Measurements from ENCODE around the gene KSR2. TPM values are rescaled to one million over a fixed set of nuclear protein-coding genes. Genes with fewer than 3 reads are reported as not detected.
A peak's percentile ranks its signal among the peaks of the same experiment; 100 is the strongest.

The KSR2 gene
- total and polyA plus RNA-seq, 2 of the 13 experiments (the other 11 are each of a cell fraction or from before 2014, with no cell fraction given), result 0.02 TPM; not detected in 1

DNA sequence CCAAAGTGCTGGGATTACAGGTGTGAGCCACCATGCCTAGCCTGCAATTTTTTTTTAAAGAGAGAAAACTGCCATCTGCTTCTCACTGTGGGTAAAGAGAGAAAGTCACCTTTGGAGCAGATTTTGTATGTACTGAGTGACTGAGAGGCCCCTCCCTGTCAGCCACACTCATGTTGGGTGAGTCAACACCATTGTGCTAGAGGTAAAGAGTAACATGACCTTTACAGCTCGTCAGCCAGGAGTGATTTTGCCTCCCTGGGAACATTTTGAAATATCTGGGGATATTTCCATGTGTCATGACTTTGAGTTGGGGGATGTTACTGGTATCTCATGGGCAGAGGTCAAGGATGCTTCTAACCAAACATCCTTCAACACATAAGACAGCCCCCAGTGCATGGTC lies 115.2 kb downstream of the KSR2 start (continued):
- TF ChIP-seq, protein P1, sequence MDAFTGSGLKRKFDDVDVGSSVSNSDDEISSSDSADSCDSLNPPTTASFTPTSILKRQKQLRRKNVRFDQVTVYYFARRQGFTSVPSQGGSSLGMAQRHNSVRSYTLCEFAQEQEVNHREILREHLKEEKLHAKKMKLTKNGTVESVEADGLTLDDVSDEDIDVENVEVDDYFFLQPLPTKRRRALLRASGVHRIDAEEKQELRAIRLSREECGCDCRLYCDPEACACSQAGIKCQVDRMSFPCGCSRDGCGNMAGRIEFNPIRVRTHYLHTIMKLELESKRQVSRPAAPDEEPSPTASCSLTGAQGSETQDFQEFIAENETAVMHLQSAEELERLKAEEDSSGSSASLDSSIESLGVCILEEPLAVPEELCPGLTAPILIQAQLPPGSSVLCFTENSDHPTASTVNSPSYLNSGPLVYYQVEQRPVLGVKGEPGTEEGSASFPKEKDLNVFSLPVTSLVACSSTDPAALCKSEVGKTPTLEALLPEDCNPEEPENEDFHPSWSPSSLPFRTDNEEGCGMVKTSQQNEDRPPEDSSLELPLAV (CRISPR knock-in tag; conservative IDR thresholded peaks at IDR 0.05; ENCODE audit: low read depth), result no peak
- TF ChIP-seq NR3C1 (CRISPR knock-in tag; IDR thresholded peaks at IDR 0.05), result no peak
- TF ChIP-seq NFE2 (CRISPR knock-in tag; IDR thresholded peaks at IDR 0.05), result no peak
- TF ChIP-seq MAFF (IDR thresholded peaks at IDR 0.05; ENCODE audit: low read depth, low read length), result 0 out of 2 replicates have a peak, but pooled peaks have one; percentile 4
- peak; percentile 20; the same call in 1 of the 2 replicates for TF ChIP-seq RXRA (CRISPR knock-in tag; IDR thresholded peaks at IDR 0.05)
- TF ChIP-seq ZNF772 (CRISPR knock-in tag; IDR thresholded peaks at IDR 0.05), result no peak
- TF ChIP-seq, protein P2, sequence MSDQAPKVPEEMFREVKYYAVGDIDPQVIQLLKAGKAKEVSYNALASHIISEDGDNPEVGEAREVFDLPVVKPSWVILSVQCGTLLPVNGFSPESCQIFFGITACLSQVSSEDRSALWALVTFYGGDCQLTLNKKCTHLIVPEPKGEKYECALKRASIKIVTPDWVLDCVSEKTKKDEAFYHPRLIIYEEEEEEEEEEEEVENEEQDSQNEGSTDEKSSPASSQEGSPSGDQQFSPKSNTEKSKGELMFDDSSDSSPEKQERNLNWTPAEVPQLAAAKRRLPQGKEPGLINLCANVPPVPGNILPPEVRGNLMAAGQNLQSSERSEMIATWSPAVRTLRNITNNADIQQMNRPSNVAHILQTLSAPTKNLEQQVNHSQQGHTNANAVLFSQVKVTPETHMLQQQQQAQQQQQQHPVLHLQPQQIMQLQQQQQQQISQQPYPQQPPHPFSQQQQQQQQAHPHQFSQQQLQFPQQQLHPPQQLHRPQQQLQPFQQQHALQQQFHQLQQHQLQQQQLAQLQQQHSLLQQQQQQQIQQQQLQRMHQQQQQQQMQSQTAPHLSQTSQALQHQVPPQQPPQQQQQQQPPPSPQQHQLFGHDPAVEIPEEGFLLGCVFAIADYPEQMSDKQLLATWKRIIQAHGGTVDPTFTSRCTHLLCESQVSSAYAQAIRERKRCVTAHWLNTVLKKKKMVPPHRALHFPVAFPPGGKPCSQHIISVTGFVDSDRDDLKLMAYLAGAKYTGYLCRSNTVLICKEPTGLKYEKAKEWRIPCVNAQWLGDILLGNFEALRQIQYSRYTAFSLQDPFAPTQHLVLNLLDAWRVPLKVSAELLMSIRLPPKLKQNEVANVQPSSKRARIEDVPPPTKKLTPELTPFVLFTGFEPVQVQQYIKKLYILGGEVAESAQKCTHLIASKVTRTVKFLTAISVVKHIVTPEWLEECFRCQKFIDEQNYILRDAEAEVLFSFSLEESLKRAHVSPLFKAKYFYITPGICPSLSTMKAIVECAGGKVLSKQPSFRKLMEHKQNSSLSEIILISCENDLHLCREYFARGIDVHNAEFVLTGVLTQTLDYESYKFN (CRISPR knock-in tag; conservative IDR thresholded peaks at IDR 0.05), result peak; percentile 47
- TF ChIP-seq RXRB (CRISPR knock-in tag; IDR thresholded peaks at IDR 0.05; ENCODE audit: borderline replicate concordance), result peak; percentile 41; the same call in 1 of the 2 replicates
- TF ChIP-seq SAP130 (CRISPR knock-in tag; IDR thresholded peaks at IDR 0.05; ENCODE audit: low read depth), result peak; percentile 44
- peak; percentile 39; the same call in 1 of the 2 replicates for TF ChIP-seq SOX5 (CRISPR knock-in tag; IDR thresholded peaks at IDR 0.05; ENCODE audit: borderline replicate concordance)
- TF ChIP-seq BRD4 (CRISPR knock-in tag; IDR thresholded peaks at IDR 0.05), result no peak
- TF ChIP-seq NR2F6 (IDR thresholded peaks at IDR 0.05), result peak; percentile 58
- peak; percentile 64 for TF ChIP-seq NR2F6 (CRISPR knock-in tag; IDR thresholded peaks at IDR 0.05)
- TF ChIP-seq MAZ (IDR thresholded peaks at IDR 0.05; ENCODE audit: borderline replicate concordance, low read depth, low read length), result peak; percentile 35; the same call in 1 of the 2 replicates
- no peak for TF ChIP-seq MAZ (CRISPR knock-in tag; IDR thresholded peaks at IDR 0.05; ENCODE audit: low read depth)
- TF ChIP-seq HOXA5 (CRISPR knock-in tag; IDR thresholded peaks at IDR 0.05), result no peak
- TF ChIP-seq ZNF761 (CRISPR knock-in tag; conservative IDR thresholded peaks at IDR 0.05), result no peak
- TF ChIP-seq SMAD9 (CRISPR knock-in tag; IDR thresholded peaks at IDR 0.05), result no peak
- TF ChIP-seq JARID2 (CRISPR knock-in tag; IDR thresholded peaks at IDR 0.05; ENCODE audit: insufficient replicate concordance), result no peak
- TF ChIP-seq CEBPG (CRISPR knock-in tag; IDR thresholded peaks at IDR 0.05), result peak; percentile 27; the same call in 1 of the 2 replicates
- peak; percentile 78 for TF ChIP-seq FOSL2 (CRISPR knock-in tag; IDR thresholded peaks at IDR 0.05)
- 0 out of 2 replicates have a peak, but pooled peaks have one; percentile 18 for TF ChIP-seq GATAD2A (CRISPR knock-in tag; IDR thresholded peaks at IDR 0.05)
- peak; percentile 56 for TF ChIP-seq FOXA3 (CRISPR knock-in tag; IDR thresholded peaks at IDR 0.05)
- TF ChIP-seq, protein P3, sequence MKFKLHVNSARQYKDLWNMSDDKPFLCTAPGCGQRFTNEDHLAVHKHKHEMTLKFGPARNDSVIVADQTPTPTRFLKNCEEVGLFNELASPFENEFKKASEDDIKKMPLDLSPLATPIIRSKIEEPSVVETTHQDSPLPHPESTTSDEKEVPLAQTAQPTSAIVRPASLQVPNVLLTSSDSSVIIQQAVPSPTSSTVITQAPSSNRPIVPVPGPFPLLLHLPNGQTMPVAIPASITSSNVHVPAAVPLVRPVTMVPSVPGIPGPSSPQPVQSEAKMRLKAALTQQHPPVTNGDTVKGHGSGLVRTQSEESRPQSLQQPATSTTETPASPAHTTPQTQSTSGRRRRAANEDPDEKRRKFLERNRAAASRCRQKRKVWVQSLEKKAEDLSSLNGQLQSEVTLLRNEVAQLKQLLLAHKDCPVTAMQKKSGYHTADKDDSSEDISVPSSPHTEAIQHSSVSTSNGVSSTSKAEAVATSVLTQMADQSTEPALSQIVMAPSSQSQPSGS (CRISPR knock-in tag; IDR thresholded peaks at IDR 0.05), result no peak
- TF ChIP-seq POLR2AphosphoS5 (IDR thresholded peaks at IDR 0.05; ENCODE audit: low read depth, low read length), result no peak
- TF ChIP-seq, protein P4, sequence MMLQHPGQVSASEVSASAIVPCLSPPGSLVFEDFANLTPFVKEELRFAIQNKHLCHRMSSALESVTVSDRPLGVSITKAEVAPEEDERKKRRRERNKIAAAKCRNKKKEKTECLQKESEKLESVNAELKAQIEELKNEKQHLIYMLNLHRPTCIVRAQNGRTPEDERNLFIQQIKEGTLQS (CRISPR knock-in tag; IDR thresholded peaks at IDR 0.05), result no peak
- 0 out of 2 replicates have a peak, but pooled peaks have one; percentile 34 for TF ChIP-seq CEBPB (IDR thresholded peaks at IDR 0.05; ENCODE audit: borderline replicate concordance, low read depth, low read length)
- TF ChIP-seq ZFP90 (CRISPR knock-in tag; IDR thresholded peaks at IDR 0.05; ENCODE audit: borderline replicate concordance), result no peak

Measured in HepG2 (cell line).